Measurements from ENCODE around the gene SDK1.

DNA sequence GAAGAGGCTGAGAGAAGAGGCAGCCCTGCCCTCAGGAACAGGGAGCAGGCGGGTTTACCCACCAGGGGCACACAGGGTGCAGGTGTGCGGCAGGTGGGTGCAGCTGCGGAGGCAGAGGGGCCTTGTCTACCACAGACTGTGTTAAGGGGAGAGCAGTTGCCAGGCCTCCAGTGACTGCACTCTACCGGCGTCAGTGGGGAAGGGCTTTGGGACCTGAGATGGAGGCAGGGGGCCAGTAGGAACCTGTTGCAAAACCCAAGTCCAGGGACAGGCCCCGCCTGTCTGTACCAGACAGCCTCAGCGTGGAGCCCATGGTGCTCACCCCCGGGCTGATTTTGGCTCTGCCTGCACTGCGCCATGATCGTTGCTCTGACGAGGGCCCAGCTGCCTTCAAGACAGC is 873.4 kb downstream of the SDK1 start:
- TF ChIP-seq, protein P1, sequence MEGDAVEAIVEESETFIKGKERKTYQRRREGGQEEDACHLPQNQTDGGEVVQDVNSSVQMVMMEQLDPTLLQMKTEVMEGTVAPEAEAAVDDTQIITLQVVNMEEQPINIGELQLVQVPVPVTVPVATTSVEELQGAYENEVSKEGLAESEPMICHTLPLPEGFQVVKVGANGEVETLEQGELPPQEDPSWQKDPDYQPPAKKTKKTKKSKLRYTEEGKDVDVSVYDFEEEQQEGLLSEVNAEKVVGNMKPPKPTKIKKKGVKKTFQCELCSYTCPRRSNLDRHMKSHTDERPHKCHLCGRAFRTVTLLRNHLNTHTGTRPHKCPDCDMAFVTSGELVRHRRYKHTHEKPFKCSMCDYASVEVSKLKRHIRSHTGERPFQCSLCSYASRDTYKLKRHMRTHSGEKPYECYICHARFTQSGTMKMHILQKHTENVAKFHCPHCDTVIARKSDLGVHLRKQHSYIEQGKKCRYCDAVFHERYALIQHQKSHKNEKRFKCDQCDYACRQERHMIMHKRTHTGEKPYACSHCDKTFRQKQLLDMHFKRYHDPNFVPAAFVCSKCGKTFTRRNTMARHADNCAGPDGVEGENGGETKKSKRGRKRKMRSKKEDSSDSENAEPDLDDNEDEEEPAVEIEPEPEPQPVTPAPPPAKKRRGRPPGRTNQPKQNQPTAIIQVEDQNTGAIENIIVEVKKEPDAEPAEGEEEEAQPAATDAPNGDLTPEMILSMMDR (conservative IDR thresholded peaks at IDR 0.05), result no peak
- no peak for TF ChIP-seq ZFX (IDR thresholded peaks at IDR 0.05)
